Neural progenitor cell (in vitro differentiated cells): ENCODE data around the gene SEPTIN1.

Source experiments
- EZH2 ChIP-seq: fragments of 200-600 bp; sonication (generic); IDR thresholded peaks from 2 replicates; pipeline ENCODE4 v1.6.1; 2017; ENCODE audit warnings: antibody characterized with exemption, mild to moderate bottlenecking, moderate library complexity
- EZH2phosphoT487 ChIP-seq: fragments of 200-600 bp; sonication (generic); IDR thresholded peaks from 2 replicates; pipeline ENCODE4 v1.6.1; 2017; ENCODE audit warnings: antibody characterized with exemption
- TF ChIP-seq, protein P1 (sequence below): fragments of 200-600 bp; sonication (generic); IDR thresholded peaks from 2 replicates; pipeline ENCODE4 v1.5.1; 2017; ENCODE audit warnings: antibody characterized with exemption, mild to moderate bottlenecking

GRCh38 chr16:30379158-30379783 is 3.1 kb downstream of the SEPTIN1 start:
- TF ChIP-seq, protein P1, sequence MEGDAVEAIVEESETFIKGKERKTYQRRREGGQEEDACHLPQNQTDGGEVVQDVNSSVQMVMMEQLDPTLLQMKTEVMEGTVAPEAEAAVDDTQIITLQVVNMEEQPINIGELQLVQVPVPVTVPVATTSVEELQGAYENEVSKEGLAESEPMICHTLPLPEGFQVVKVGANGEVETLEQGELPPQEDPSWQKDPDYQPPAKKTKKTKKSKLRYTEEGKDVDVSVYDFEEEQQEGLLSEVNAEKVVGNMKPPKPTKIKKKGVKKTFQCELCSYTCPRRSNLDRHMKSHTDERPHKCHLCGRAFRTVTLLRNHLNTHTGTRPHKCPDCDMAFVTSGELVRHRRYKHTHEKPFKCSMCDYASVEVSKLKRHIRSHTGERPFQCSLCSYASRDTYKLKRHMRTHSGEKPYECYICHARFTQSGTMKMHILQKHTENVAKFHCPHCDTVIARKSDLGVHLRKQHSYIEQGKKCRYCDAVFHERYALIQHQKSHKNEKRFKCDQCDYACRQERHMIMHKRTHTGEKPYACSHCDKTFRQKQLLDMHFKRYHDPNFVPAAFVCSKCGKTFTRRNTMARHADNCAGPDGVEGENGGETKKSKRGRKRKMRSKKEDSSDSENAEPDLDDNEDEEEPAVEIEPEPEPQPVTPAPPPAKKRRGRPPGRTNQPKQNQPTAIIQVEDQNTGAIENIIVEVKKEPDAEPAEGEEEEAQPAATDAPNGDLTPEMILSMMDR = no peak
- TF ChIP-seq EZH2 (no peak), EZH2phosphoT487 (no peak)
